GM04504 (cell line): ENCODE results near the gene SBF2.
A peak's percentile ranks its signal among the peaks of the same experiment; 100 is the strongest.
"Not testable (repeated sequence)": the region's sequence is repeated elsewhere in the genome, so short reads cannot be mapped to it uniquely, and the experiment has no call there.

ENCODE experiments used
- DNase-seq: peaks from one replicate; pipeline ENCODE4 v3.0.0-alpha.2; 2012; ENCODE audit warnings: low read depth

SBF2 gene

GRCh38 chr11:10117709-10118351 lies 176.2 kb downstream of the SBF2 start:
- peak; percentile 57 for DNase-seq

DNA sequence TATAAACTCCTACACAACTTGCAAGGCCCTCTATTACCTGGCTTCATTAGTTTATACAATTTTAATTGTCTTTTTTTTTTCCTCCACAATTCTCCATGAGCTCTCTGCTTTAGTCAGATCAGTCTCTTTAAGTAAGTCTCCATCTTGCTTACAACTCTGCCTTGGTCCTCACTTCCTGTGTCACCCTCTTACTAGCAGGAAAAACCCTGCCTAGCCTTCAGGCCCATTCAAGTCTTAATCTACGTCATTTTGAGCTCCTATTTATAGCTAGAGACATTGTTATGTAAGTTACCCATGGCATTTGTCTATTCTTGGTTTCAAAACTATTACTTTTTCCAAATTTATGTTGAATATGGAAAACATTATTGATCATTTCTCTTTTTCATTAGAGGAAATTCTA lies 177.4 kb downstream of the SBF2 start:
- DNase-seq: no peak

DNA sequence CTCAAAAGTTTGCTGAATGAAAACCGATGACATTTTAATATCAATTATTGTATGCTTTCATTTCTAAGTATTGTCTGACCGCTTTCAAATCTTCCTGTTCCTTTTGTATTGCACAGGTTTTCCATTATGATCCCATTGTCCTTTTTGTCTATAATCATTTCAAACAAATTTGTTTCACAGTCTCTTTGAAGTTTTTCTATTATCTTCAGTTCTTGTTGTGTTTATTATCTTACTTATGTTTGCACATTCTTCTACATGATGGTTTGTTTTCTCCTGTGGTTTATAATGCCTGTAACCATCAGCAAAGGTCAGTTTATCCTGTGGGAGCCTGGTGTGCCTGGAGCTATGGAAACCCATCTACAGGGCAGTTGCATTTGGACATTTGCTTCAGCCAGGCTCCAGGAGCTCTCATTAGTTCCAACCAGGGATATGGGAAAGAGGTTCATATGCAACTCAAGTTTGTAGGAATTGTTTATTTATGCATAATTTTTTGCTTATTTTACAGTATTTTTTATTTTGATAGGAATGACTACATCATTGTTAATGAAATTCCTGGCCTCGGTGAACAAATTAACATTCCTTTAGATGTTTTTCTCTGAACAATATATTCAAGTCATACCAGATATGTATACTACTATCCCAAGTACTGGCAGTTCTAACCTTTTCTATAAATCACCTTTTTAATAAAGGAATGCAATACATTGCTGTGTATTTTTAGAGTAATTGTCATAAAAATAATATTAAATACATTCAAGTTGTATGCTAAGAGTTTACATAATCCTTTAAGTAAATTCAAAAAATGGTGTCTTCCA lies 179.2 kb downstream of the SBF2 start:
- DNase-seq: no peak

- DNase-seq: no peak
Measured at GRCh38 chr11:10113852-10114251, 180.2 kb downstream of the SBF2 start.

DNA sequence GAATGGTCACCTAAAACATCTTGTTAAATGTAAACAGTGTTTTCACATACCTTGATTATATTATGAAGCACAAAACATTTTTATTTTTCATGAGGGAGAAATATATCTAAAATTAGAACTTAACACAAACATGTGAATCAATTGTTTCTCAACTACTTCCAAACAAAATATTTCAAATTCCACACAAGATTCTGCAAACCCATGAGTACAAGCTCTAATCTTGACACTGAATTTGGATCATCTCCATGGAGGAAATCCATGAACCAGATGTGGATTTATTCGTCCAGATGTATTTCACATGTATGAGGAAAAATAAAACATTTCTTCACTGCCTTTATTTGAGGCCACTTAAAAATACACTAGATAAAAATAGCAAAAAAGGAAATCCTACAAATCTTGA lies 184.2 kb downstream of the SBF2 start:
- DNase-seq: peak; percentile 85

DNA sequence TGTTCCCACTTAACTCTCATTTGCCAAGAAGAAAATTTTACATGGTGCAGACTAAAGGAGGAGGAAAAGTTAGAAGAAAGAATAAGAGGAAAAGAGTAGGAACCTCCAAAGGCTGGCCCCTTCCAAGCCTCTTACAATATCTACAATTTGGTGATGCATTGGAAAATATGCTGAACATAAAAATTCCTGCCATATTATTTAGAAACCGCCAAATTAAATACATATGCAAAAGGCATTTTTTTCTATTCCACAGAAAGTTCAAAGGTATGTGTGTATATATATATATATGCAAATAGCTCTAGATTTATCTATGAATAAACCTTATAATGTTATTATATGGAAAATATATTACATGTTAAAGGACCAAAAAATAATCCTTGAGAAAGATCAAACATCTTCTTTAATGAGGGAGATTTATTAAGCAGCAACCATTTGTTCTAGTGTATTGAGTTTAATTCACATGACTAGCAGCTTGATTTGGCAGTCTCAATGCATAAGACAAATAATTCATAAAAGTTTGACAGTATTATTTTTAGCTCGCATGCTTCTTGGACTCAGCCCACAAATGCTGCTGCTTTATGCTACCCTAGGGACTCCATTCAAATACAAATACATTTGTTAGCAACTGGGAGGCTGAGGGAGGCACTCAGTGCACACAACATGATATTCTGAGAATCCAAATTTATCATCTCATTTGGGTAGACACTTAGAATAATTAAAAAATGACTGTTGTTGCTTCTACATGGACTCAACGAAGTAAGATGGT lies 184.9 kb downstream of the SBF2 start:
- DNase-seq: peak; percentile 70

- no peak for DNase-seq
Measured at GRCh38 chr11:10107497-10107896, 186.5 kb downstream of the SBF2 start.

DNA sequence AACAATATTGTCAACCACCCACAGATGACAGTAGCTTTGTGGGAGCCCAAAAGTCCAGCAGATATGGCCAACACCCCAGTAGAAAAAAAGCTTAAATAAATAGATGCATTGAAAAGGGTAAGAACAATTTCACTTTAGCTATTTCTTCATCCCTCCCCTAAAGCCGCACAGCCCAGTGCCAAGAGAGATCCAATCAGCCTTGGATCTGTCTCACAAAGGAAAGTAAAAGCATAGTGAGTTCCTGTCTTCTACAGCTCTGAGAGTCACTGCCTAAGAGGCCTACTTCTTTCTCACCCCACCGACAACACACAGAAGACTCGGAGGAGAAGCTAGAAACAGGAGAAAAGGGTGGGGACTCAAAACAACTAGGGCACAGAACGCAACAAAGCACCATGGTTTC lies 196.4 kb downstream of the SBF2 start:
- no peak for DNase-seq

DNA sequence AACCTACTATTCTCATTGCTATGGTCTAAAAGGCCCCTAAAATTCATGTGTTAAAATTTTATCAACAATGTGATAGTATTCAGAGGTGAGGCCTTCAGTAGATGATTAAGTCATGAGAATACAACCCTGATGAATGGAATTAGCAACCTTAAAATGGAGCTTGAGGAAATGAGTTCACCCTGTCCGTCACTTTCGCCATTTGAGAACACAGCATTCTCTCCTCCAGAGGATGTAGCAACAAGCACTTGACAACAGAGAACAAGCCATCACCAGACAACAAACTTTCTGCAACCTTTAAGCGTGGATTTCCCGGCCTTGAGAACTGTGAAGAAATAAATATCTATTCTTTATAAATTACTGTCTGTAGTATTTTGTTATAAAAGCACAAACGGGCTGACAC lies 197.0 kb downstream of the SBF2 start:
- DNase-seq: no peak

GRCh38 chr11:10095412-10096208 lies 198.4 kb downstream of the SBF2 start:
- no peak for DNase-seq

DNA sequence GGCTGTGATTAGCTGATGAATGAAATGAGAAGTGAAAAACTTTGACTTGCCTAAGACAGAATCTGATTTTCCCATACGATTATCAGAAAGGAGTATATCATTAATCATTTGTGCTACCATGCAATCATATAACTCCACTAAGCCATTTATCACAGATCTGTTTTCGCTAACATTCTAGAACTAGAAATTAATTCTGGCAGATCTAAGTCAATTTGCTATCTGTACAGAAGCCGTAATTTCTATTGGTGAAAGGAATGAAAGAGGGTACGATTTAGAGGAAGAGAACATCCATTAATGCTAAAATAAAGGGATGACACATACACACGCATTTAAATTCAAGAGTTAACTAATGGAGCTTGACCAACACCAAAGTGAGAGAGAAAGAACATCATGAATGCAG lies 201.6 kb downstream of the SBF2 start:
- no peak for DNase-seq

- no peak for DNase-seq
Measured at GRCh38 chr11:10091314-10092045, 202.5 kb downstream of the SBF2 start.

GRCh38 chr11:10087923-10088225 lies 206.1 kb downstream of the SBF2 start:
- DNase-seq: not testable (repeated sequence)

DNA sequence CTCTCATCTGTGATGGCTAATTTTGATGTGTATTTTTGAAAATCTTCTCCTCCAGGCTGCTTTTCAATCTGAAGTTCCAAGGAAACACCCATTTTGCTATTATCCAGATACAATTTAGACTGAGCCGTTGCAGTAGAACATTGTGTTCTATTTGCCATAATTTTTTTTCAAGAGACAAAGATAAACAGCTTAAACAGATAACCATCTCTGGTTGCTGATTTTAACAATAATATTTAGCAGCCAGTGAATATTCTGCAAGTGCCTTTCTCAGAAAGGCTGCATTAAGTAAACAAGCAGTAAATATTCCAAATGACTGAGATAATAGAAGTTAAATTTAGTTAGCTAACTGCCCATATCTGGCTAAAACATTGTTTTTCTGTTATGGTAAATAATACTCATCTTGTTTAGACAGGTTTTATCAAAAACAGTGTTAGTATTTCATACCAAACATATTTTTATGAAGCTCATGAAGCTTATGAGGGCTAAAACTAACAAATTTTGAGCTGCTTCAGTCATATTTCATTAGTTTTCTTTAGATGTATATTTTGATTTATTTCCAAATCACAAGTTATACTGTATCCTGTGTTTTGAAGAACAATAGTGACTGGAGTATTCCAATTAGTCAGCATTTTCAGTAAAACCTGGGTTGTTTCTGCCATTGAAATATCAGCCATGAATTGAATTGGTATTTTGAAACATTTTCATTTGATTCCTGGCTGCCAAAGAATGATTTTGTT lies 206.7 kb downstream of the SBF2 start:
- no peak for DNase-seq

DNA sequence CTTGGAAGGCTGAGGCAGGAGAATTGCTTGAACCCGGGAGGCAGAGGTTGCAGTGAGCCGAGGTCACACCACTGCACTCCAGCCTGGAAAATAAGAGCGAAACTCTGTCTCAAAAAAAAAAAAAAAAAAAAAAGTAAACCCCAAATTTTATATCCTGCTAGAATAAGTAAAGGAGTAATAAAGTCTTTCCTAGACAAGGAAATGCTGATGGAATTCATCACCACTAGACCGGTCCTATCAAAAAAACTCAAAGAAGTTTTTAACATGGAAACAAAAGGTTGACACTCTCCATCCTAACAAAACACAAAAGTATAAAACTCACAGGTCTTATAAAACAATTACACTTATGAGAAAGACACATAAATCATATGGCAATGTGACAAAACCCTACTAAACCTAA lies 213.9 kb downstream of the SBF2 start:
- no peak for DNase-seq

GRCh38 chr11:10076458-10077141 lies 217.4 kb downstream of the SBF2 start:
- DNase-seq: peak; percentile 11

GRCh38 chr11:10075141-10075540 lies 218.9 kb downstream of the SBF2 start:
- no peak for DNase-seq

DNA sequence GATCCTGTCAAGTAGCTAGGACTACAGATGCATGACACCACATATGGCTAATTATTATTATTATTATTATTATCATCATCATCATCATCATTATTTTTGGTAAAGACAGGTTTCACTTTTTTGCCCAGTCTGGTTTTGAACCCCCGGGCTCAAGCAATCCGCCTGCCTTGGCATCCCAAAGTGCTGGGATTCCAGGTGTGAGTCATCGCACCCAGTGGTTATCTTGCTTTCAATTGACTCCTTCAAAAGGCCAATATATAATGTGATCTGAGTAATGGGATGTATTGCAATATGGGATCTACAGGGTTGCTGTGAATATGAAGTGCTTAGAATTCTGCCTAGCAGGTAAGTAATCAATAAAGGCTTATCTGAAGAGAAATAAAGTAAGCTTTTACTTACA lies 221.2 kb downstream of the SBF2 start:
- DNase-seq: no peak

- no peak for DNase-seq
Measured at GRCh38 chr11:10072142-10072541, 221.9 kb downstream of the SBF2 start.

DNA sequence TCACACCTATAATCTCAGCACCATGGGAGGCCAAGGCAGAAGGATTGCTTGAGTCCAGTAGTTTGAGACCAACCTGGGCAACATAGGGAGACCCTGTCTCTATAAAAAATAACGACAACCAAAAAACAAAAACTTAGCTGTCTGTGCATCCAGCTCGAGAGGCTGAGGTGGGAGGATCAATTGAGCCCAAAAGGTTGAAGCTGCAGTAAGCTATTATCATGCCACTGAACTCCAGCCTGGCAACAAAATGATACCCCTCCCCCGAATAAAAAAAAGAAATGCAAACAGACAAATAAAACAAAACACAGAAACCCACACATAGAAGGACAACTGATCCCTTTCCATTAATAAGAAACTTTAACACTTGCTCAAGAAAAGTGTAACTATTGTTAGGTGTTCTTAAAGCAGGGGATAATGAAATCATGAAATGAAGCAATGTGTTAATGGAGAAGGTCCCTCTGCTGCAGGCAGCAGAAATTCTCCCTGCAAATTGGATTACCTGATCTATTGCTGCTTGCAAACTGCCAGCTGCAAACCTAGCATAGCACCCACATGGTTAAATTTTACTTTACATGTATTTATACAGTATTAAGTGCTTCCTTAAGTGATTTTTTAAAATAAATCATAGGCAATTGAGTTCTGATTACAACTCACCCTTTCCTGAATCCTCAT lies 226.3 kb downstream of the SBF2 start:
- DNase-seq: no peak
